Liver (tissue), 9 donors: Measurements from ENCODE around the gene NAV2. TPM values are rescaled to one million over a fixed set of nuclear protein-coding genes. Genes with fewer than 3 reads are reported as not detected.
A peak's percentile ranks its signal among the peaks of the same experiment; 100 is the strongest.

Experiments
- DNase-seq: peaks from one replicate; pipeline ENCODE4 v3.0.0-alpha.2; 2017; ENCODE audit warnings: low spot score
- H3K27ac ChIP-seq, 2 donors: one replicate each; pipeline ENCODE4 v1.7.0; 2013; ENCODE audit warnings: inconsistent platforms in 2 of 2, low read length in 2 of 2, control low read depth in 1 of 2, low read depth in 1 of 2, mild to moderate bottlenecking in 1 of 2
- H3K27me3 ChIP-seq, 4 donors: one replicate each; pipeline versions ENCODE4 v1.6.1 to v1.7.0; 2013; ENCODE audit warnings: low read length in 3 of 4, inconsistent platforms in 1 of 4, mild to moderate bottlenecking in 1 of 4, moderate library complexity in 1 of 4; ENCODE audit not compliant: control insufficient read depth in 4 of 4, insufficient read depth in 4 of 4
- H3K36me3 ChIP-seq, 4 donors: one replicate each; pipeline versions ENCODE4 v1.6.1 to v1.7.0; 2013; ENCODE audit warnings: low read length in 3 of 4, mild to moderate bottlenecking in 3 of 4, low read depth in 1 of 4, moderate library complexity in 1 of 4; ENCODE audit not compliant: control insufficient read depth in 4 of 4, insufficient read depth in 3 of 4
- H3K4me1 ChIP-seq, 4 donors: one replicate each; pipeline versions ENCODE4 v1.6.1 to v1.7.0; 2013; ENCODE audit warnings: low read length in 3 of 4, mild to moderate bottlenecking in 3 of 4, moderate library complexity in 1 of 4; ENCODE audit not compliant: control insufficient read depth in 4 of 4, insufficient read depth in 4 of 4
- H3K4me3 ChIP-seq, 3 donors: one replicate each; pipeline versions ENCODE4 v1.6.1 to v1.7.0; 2013; ENCODE audit warnings: low read length in 3 of 3, control low read depth in 1 of 3, low read depth in 1 of 3, mild to moderate bottlenecking in 1 of 3
- H3K9ac ChIP-seq, 2 donors: one replicate each; pipeline ENCODE4 v1.7.0; 2013; ENCODE audit warnings: low read length in 2 of 2, mild to moderate bottlenecking in 2 of 2, moderate library complexity in 2 of 2, control low read depth in 1 of 2, low read depth in 1 of 2
- H3K9me3 ChIP-seq, 4 donors: one replicate each; pipeline versions ENCODE4 v1.6.1 to v1.7.0; 2013; ENCODE audit warnings: low read length in 3 of 4; ENCODE audit not compliant: control insufficient read depth in 4 of 4
- EGR1 ChIP-seq, 2 donors: IDR thresholded peaks; 2 replicates each; pipeline ENCODE4 v1.6.1; 2016 to 2018; ENCODE audit warnings: antibody characterized with exemption in 2 of 2, low read depth in 2 of 2
- FOXA2 ChIP-seq: IDR thresholded peaks from 2 replicates; pipeline ENCODE4 v1.6.1; 2016; ENCODE audit warnings: antibody characterized with exemption
- GABPA ChIP-seq, 2 donors: IDR thresholded peaks in 1 of 2; conservative IDR thresholded peaks in 1 of 2; 2 replicates each; pipeline ENCODE4 v1.6.1; 2016; ENCODE audit warnings: antibody characterized with exemption in 2 of 2, mild to moderate bottlenecking in 1 of 2, moderate library complexity in 1 of 2
- HNF4A ChIP-seq, 2 donors: conservative IDR thresholded peaks; 2 replicates each; pipeline ENCODE4 v1.6.1; 2016; ENCODE audit warnings: antibody characterized with exemption in 2 of 2, mild to moderate bottlenecking in 2 of 2
- HNF4G ChIP-seq: IDR thresholded peaks from 2 replicates; pipeline ENCODE4 v1.6.1; 2016; ENCODE audit warnings: antibody characterized with exemption
- JUND ChIP-seq, 2 donors: IDR thresholded peaks; 2 replicates each; pipeline ENCODE4 v1.6.1; 2016; ENCODE audit warnings: antibody characterized with exemption in 2 of 2
- RAD21 ChIP-seq, 2 donors: IDR thresholded peaks; 2 replicates each; pipeline ENCODE4 v1.6.1; 2016; ENCODE audit warnings: antibody characterized with exemption in 2 of 2, mild to moderate bottlenecking in 2 of 2
- RXRA ChIP-seq, 2 donors: IDR thresholded peaks; 2 replicates each; pipeline ENCODE4 v1.6.1; 2017 to 2018; ENCODE audit warnings: antibody characterized with exemption in 2 of 2, mild to moderate bottlenecking in 1 of 2
- SP1 ChIP-seq: IDR thresholded peaks from 2 replicates; pipeline ENCODE4 v1.6.1; 2018; ENCODE audit warnings: antibody characterized with exemption, mild to moderate bottlenecking
- TAF1 ChIP-seq: conservative IDR thresholded peaks from 2 replicates; pipeline ENCODE4 v1.6.1; 2016; ENCODE audit warnings: antibody characterized with exemption, mild to moderate bottlenecking
- YY1 ChIP-seq: IDR thresholded peaks from 2 replicates; pipeline ENCODE4 v1.6.1; 2016; ENCODE audit warnings: antibody characterized with exemption, mild to moderate bottlenecking
- WGBS: extraction: QIAGEN DNeasy Blood & Tissue Kit; methylation state at CpG from one replicate; pipeline ENCODE4 v1.1.7; 2013; 5-methylcytosine and 5-hydroxymethylcytosine counted together
- polyA plus RNA-seq, 2 donors: library from polyadenylated mRNA; stranded (reverse) in 1 of 2; unstranded in 1 of 2; fragments of 200-250 nt in 1 of 2; fragments of >200 nt in 1 of 2; fragmentation: Nextera tagmentation in 1 of 2; extraction: Ambion mirVana in 1 of 2; gene quantifications; one replicate each; pipeline versions ENCODE4 v1.2.1 to v1.2.3, GENCODE V29; 2013 to 2015
- total RNA-seq, 2 donors: library from RNA; depleted of rRNA; stranded (reverse); fragments of >200 nt; gene quantifications; one replicate each; pipeline ENCODE4 v1.2.3, GENCODE V29; 2014
- TF ChIP-seq, protein P1 (sequence below): IDR thresholded peaks from 2 replicates; pipeline ENCODE4 v1.6.1; 2016; ENCODE audit warnings: antibody characterized with exemption, mild to moderate bottlenecking
- TF ChIP-seq, protein P2 (sequence below): IDR thresholded peaks from 2 replicates; pipeline ENCODE4 v1.6.1; 2016; ENCODE audit warnings: antibody characterized with exemption
- TF ChIP-seq, protein P3 (sequence below): fragments of 150-350 bp; IDR thresholded peaks from 2 replicates; pipeline ENCODE4 v1.5.1; 2017; ENCODE audit warnings: improper control_type of control experiment, low read depth, low read length; ENCODE audit not compliant: missing input control
- TF ChIP-seq, protein P4 (sequence below): IDR thresholded peaks from 2 replicates; pipeline ENCODE4 v1.6.1; 2016; ENCODE audit warnings: antibody characterized with exemption
- donor health status: healthy.
- donor health status: healthy.
- donor health status: healthy.
- donor health status: healthy.
- donor health status: healthy.

The NAV2 gene
- total and polyA plus RNA-seq, 4 donors: 6.3 to 20.5 (median 11.6) TPM

DNA sequence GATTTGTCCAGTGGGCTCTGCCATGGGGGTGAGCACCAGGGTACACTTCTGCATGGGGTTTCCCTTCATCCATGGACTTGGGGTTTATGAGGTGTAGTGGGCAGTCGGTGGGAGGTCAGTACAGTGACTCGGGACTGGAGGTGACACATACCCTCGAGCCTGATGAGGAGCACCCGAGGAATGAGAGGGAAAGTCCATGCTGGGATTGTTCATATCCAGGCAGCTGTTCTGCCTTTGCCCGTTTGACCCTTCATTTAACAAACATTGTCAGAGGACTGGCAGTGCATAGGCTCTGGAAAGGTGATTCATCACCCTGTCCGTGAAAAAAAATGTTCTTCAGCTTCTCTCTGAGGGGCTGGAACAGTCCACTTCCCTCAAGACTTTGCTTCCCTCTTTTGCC is 2.7 kb downstream of the NAV2 start:
- no peak overlapping the region for H3K4me3 ChIP-seq
- no peaks in the 10 kb centered on the region for H3K9me3 ChIP-seq
- DNase-seq: no peak
- 23% methylated on average over 6 of the region's 6 CpGs for WGBS
- H3K27me3 ChIP-seq: no peaks in the 10 kb centered on the region
- H3K36me3 ChIP-seq: no peaks in the 10 kb centered on the region
- peak overlapping the region in 1 of 2 donors; percentile 6 for H3K27ac ChIP-seq
- H3K9ac ChIP-seq: no peak overlapping the region
- peaks cover 10 to 36% (median 24%) of the 10 kb centered on the region in 4 donors for H3K4me1 ChIP-seq
- TF ChIP-seq HNF4A (conservative IDR thresholded peaks at IDR 0.05) (peak; percentile 68 to 71), RAD21 (IDR thresholded peaks at IDR 0.05) (peak; percentile 16 to 33), SP1 (peak; percentile 66), JUND (IDR thresholded peaks at IDR 0.05) (peak; percentile 80 to 87), FOXA2 (no peak), TAF1 (no peak), RXRA (IDR thresholded peaks at IDR 0.05) (peak; percentile 31 to 68), YY1 (no peak)
- TF ChIP-seq, protein P1, sequence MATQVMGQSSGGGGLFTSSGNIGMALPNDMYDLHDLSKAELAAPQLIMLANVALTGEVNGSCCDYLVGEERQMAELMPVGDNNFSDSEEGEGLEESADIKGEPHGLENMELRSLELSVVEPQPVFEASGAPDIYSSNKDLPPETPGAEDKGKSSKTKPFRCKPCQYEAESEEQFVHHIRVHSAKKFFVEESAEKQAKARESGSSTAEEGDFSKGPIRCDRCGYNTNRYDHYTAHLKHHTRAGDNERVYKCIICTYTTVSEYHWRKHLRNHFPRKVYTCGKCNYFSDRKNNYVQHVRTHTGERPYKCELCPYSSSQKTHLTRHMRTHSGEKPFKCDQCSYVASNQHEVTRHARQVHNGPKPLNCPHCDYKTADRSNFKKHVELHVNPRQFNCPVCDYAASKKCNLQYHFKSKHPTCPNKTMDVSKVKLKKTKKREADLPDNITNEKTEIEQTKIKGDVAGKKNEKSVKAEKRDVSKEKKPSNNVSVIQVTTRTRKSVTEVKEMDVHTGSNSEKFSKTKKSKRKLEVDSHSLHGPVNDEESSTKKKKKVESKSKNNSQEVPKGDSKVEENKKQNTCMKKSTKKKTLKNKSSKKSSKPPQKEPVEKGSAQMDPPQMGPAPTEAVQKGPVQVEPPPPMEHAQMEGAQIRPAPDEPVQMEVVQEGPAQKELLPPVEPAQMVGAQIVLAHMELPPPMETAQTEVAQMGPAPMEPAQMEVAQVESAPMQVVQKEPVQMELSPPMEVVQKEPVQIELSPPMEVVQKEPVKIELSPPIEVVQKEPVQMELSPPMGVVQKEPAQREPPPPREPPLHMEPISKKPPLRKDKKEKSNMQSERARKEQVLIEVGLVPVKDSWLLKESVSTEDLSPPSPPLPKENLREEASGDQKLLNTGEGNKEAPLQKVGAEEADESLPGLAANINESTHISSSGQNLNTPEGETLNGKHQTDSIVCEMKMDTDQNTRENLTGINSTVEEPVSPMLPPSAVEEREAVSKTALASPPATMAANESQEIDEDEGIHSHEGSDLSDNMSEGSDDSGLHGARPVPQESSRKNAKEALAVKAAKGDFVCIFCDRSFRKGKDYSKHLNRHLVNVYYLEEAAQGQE: peak; percentile 7

DNA sequence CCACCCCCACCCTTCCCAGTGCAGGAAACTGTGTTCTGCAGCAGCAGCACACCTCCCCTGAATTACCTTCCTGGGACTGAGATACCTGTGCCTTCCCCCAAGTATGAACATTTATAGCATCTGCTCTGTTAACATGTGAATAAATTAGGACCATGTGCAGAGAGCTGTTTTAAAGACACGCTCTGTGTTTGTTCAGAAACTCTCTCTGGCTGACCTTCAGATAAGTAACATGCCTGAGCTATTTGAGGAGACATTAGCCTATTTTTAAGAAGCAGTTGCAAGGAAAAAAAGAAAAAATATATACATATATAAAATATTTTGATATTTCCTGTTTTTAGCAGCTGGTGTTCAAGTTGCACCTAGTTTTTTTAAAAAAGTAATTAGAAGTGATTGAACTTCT is 5.4 kb downstream of the NAV2 start:
- DNase-seq: no peak
- Histone ChIP-seq H3K36me3 (no peaks in the 10 kb centered on the region), H3K27me3 (no peaks in the 10 kb centered on the region), H3K4me3 (no peak overlapping the region), H3K9ac (no peak overlapping the region), H3K27ac (no peak overlapping the region), H3K9me3 (no peaks in the 10 kb centered on the region), H3K4me1 (peaks cover 10 to 25% (median 18%) of the 10 kb centered on the region in 4 donors)
- no peak for TF ChIP-seq JUND (IDR thresholded peaks at IDR 0.05)
- TF ChIP-seq RAD21 (IDR thresholded peaks at IDR 0.05): no peak
- TF ChIP-seq, protein P2, sequence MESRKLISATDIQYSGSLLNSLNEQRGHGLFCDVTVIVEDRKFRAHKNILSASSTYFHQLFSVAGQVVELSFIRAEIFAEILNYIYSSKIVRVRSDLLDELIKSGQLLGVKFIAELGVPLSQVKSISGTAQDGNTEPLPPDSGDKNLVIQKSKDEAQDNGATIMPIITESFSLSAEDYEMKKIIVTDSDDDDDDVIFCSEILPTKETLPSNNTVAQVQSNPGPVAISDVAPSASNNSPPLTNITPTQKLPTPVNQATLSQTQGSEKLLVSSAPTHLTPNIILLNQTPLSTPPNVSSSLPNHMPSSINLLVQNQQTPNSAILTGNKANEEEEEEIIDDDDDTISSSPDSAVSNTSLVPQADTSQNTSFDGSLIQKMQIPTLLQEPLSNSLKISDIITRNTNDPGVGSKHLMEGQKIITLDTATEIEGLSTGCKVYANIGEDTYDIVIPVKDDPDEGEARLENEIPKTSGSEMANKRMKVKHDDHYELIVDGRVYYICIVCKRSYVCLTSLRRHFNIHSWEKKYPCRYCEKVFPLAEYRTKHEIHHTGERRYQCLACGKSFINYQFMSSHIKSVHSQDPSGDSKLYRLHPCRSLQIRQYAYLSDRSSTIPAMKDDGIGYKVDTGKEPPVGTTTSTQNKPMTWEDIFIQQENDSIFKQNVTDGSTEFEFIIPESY: no peak
- TF ChIP-seq FOXA2: no peak
- no peak for TF ChIP-seq EGR1 (IDR thresholded peaks at IDR 0.05; ENCODE audit: low read depth in 2 of 2)
- no peak for TF ChIP-seq SP1
- no peak for TF ChIP-seq HNF4A (conservative IDR thresholded peaks at IDR 0.05)
- TF ChIP-seq, protein P1: no peak
- TF ChIP-seq, protein P3, sequence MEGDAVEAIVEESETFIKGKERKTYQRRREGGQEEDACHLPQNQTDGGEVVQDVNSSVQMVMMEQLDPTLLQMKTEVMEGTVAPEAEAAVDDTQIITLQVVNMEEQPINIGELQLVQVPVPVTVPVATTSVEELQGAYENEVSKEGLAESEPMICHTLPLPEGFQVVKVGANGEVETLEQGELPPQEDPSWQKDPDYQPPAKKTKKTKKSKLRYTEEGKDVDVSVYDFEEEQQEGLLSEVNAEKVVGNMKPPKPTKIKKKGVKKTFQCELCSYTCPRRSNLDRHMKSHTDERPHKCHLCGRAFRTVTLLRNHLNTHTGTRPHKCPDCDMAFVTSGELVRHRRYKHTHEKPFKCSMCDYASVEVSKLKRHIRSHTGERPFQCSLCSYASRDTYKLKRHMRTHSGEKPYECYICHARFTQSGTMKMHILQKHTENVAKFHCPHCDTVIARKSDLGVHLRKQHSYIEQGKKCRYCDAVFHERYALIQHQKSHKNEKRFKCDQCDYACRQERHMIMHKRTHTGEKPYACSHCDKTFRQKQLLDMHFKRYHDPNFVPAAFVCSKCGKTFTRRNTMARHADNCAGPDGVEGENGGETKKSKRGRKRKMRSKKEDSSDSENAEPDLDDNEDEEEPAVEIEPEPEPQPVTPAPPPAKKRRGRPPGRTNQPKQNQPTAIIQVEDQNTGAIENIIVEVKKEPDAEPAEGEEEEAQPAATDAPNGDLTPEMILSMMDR: no peak
- no peak for TF ChIP-seq GABPA (IDR thresholded peaks at IDR 0.05 in 1 of 2, conservative IDR thresholded peaks at IDR 0.05 in 1 of 2)
- no peak for TF ChIP-seq HNF4G
- TF ChIP-seq, protein P4, sequence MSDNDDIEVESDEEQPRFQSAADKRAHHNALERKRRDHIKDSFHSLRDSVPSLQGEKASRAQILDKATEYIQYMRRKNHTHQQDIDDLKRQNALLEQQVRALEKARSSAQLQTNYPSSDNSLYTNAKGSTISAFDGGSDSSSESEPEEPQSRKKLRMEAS: no peak
- no peak for TF ChIP-seq RXRA (IDR thresholded peaks at IDR 0.05)
- no peak for TF ChIP-seq TAF1
- 79% methylated on average over 1 of the region's 1 CpG for WGBS
